C4-2B (cell line): ENCODE results near the gene PCA3.

Experiments
- H3K27ac ChIP-seq: fragments of 450-650 bp; 2 replicates; pipeline ENCODE4 v1.5.1; 2017
- ZFX ChIP-seq: fragments of 450-650 bp; IDR thresholded peaks from 2 replicates; pipeline ENCODE4 v1.6.1; 2017
- TF ChIP-seq, protein P1 (sequence below): fragments of 450-650 bp; conservative IDR thresholded peaks from 2 replicates; pipeline ENCODE4 v1.5.1; 2017; ENCODE audit warnings: mild to moderate bottlenecking

Gene PCA3

DNA sequence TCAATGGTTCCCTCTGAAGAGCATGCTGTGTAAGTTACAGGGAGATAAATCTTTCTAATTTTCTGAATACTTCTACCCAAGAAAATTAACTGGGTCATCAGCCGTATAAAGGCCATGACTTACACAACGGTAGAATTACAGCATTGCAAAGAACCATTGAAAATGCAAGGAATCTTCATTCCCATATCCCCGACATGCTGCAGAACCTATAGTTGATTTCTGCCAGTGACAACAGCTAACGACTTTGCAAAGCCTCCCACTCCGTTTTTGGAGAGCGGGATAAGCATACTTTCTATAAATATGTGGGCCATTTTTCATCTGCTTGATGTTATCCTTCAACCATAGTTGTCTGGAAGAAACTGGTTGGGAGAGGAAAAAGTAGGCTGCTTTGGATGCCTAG lies 56.2 kb downstream of the PCA3 start:
- H3K27ac ChIP-seq: no peak overlapping the region
- TF ChIP-seq, protein P1, sequence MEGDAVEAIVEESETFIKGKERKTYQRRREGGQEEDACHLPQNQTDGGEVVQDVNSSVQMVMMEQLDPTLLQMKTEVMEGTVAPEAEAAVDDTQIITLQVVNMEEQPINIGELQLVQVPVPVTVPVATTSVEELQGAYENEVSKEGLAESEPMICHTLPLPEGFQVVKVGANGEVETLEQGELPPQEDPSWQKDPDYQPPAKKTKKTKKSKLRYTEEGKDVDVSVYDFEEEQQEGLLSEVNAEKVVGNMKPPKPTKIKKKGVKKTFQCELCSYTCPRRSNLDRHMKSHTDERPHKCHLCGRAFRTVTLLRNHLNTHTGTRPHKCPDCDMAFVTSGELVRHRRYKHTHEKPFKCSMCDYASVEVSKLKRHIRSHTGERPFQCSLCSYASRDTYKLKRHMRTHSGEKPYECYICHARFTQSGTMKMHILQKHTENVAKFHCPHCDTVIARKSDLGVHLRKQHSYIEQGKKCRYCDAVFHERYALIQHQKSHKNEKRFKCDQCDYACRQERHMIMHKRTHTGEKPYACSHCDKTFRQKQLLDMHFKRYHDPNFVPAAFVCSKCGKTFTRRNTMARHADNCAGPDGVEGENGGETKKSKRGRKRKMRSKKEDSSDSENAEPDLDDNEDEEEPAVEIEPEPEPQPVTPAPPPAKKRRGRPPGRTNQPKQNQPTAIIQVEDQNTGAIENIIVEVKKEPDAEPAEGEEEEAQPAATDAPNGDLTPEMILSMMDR: no peak
- TF ChIP-seq ZFX: no peak

DNA sequence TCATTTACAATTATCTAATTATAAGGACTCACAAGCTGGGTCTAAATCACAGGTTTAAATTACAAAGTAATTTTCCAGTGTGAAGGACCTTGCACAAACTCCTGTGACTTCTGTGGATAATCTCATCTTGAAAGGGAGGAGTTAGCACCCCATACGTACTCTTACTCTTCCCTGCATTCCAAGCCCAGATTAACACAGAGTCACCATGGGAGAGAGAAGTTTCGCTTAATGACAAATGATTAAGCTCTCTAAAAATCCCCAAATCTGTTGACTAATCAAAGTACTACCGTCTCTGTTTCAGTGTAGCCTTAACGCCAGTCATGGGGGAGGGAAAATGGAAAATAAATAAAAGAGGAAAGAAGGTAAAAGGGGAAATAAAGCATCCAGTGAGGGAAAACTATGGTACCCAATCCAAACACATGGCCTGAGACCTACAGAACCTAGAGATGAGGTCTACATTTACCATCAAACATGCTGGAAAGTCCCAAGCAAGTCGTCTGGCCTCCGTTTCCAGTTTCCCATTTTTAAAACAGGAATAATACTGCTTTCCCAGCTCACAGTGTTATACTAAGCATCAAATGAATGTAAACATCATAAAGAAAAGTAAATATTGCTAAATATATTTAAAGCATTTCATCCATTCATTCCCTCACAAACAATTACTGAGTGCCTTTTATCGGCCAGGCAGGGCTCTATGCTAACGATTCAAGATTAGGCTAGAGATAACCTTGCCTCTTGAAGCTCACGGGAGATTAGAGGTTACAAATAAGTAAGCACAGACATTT lies 63.2 kb downstream of the PCA3 start:
- H3K27ac ChIP-seq: peak overlapping the region; percentile 81; the same call in 1 of the 2 replicates
- no peak for TF ChIP-seq ZFX
- TF ChIP-seq, protein P1: no peak

DNA sequence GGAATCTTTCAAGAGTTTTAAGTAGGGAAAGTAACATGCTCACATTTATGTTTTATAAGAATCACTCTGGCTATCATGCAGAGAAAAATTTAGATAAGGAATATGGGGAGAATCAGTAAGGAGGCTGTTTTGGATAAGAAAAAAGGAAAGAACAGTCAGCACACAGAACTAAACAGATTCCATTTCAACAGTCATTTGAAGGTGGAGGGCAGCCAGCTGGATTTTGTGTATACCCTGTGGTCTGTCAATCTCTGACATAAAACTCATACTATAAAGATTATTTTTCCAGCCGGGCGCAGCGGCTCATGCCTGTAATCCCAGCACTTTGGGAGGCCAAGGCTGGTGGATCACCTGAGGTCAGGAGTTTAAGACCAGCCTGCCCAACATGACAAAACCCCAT lies 64.2 kb downstream of the PCA3 start:
- TF ChIP-seq ZFX: no peak
- TF ChIP-seq, protein P1: no peak
- H3K27ac ChIP-seq: peak overlapping the region; percentile 81

GRCh38 chr9:76835571-76836283 lies 71.5 kb downstream of the PCA3 start:
- TF ChIP-seq ZFX: no peak
- TF ChIP-seq, protein P1: no peak
- peak overlapping the region; percentile 70; the same call in 1 of the 2 replicates for H3K27ac ChIP-seq
